LNCAP (cell line): ENCODE data around the gene CAV1.

Source experiments
- TF ChIP-seq, protein P1 (sequence below): fragments of 450-650 bp; IDR thresholded peaks from 2 replicates; pipeline ENCODE4 v1.5.1; 2017; ENCODE audit warnings: mild to moderate bottlenecking

The CAV1 gene

GRCh38 chr7:116521046-116521664, 3.7 kb upstream of the CAV1 start:
- TF ChIP-seq, protein P1, sequence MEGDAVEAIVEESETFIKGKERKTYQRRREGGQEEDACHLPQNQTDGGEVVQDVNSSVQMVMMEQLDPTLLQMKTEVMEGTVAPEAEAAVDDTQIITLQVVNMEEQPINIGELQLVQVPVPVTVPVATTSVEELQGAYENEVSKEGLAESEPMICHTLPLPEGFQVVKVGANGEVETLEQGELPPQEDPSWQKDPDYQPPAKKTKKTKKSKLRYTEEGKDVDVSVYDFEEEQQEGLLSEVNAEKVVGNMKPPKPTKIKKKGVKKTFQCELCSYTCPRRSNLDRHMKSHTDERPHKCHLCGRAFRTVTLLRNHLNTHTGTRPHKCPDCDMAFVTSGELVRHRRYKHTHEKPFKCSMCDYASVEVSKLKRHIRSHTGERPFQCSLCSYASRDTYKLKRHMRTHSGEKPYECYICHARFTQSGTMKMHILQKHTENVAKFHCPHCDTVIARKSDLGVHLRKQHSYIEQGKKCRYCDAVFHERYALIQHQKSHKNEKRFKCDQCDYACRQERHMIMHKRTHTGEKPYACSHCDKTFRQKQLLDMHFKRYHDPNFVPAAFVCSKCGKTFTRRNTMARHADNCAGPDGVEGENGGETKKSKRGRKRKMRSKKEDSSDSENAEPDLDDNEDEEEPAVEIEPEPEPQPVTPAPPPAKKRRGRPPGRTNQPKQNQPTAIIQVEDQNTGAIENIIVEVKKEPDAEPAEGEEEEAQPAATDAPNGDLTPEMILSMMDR: no peak

DNA sequence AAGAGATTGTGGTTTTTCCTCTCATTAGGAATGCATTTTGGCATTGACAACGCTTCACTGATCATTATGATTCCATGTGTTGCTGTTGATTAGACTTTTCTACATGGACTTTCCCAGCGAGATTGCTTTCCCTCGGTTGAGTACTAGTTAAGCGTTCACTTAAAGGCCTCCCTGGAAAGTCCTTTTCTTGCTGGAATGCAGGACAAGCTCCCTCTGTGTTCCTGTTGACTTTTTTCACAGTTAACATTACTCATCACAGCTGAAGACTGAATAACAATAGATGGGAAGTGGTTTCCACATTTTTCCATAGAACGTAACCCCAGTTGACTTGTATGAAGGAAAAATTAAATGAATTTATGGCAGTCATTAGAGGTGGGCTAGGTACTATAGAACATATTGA, 2.6 kb upstream of the CAV1 start:
- TF ChIP-seq, protein P1: no peak

DNA sequence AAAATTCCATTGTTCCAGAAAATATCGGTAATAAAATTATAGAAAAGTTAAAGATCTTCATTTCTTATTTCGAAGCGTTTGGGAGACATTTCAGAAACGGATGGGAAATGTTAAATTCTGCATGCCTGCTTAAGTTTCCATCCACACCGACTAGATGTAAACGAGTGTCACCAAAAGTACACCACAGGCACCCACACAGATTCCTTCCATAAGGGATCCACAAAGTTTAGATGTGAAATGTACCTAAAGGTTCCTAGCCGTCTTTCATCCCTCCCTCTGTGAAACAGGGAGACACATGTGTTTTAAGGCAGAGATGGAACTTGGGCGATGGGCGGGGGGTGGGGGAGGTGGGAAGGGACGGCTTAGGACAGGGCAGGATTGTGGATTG, 621 bp upstream of the CAV1 start:
- TF ChIP-seq, protein P1: no peak

DNA sequence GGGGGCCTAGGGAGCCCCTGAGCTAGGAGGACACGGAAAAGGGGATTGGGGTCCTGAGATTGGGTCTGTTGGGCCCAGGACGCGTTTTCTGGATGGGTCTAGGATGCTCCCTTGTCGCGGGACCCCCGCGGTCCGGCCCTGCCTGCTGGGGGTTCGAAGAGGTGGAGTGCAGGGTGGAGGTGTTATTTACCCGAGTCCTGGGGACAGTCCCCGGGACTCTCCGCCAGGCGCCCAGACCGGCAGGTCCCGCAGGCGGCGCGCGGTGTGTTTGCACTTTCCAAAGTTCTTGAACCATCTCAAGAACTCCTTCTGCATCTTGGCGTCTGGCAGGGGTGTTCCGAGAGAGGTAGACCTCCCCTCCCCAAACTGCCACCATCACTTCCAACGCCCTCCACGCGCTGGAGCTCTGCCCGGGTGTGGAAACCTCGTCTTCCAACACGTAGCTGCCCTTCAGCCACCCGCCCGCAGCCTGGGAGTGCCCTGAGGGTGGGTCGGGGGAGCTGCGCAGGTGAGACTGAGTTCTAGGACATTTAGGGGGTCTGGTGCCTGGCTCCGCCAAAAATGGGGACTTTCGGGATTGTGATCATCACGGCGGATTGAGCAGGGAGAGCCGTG, 569 bp downstream of the CAV1 start:
- TF ChIP-seq, protein P1: no peak

DNA sequence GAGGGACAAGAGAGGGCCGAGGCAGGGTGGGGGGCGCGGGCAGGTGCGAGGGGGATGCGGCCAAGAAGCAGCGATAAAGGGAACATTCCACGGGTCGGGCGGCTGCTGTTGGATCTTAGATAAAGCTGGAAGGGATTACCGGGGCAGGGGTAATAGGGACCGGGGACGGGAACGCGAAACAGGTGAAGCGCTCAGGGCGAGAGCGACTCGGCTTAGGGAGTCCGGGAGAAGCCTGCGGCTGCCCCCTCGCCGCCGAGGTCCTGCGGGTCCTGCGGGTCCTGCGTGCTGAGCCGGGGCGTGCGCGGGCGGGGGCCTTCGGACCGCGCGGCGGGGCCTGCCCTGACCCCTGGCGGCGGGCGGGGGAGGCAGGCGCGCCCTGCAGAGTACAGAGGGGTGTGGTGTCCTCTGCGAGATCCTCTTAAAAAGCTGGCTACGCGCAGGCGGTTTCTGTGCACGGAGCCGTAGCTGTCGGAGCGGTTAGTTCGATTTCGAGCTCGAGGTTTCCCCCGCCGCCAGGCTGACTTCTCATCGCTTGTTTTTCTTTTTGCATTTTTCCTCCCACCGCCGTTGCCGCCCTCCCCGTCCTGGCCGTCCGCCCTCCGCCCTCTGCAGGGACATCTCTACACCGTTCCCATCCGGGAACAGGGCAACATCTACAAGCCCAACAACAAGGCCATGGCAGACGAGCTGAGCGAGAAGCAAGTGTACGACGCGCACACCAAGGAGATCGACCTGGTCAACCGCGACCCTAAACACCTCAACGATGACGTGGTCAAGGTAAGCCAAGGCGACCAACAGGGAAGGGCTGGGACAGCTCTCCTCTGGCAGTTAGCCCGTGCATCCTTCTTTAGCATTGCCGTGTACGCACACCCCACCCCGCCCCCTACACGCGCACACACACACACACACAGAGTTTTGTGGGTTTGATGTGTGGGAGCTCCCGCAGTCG, 1.4 kb downstream of the CAV1 start:
- TF ChIP-seq, protein P1: peak; percentile 90

GRCh38 chr7:116526897-116527296, 2.1 kb downstream of the CAV1 start:
- TF ChIP-seq, protein P1: no peak

- TF ChIP-seq, protein P1: no peak
Observed at GRCh38 chr7:116527521-116527920, 2.7 kb downstream of the CAV1 start.
